Mesendoderm (in vitro differentiated cells): ENCODE data around the gene VPS37B.

Source experiments
- DNase-seq: peaks from one replicate; pipeline ENCODE4 v3.0.0; 2013
- H2AK5ac ChIP-seq: 2 replicates; pipeline ENCODE4 v1.6.1; 2013; ENCODE audit warnings: low read length, inconsistent platforms
- H2BK120ac ChIP-seq: 2 replicates; pipeline ENCODE4 v1.6.1; 2013; ENCODE audit warnings: low read depth, mild to moderate bottlenecking, low read length, moderate library complexity, mixed read lengths
- H2BK15ac ChIP-seq: replicated peaks from 2 replicates; pipeline ENCODE4 v1.6.1; 2013; ENCODE audit warnings: low read depth, mild to moderate bottlenecking, moderate library complexity
- H2BK5ac ChIP-seq: 2 replicates; pipeline ENCODE4 v1.6.1; 2013; ENCODE audit warnings: low read length, inconsistent platforms
- H3K18ac ChIP-seq: 2 replicates; pipeline ENCODE4 v1.6.1; 2013; ENCODE audit warnings: mild to moderate bottlenecking, low read length, mixed read lengths
- H3K23ac ChIP-seq: one replicate; pipeline ENCODE4 v1.6.1; 2013; ENCODE audit warnings: low read length
- H3K27ac ChIP-seq: 2 replicates; pipeline ENCODE4 v1.5.1; 2013; ENCODE audit warnings: low read depth, mild to moderate bottlenecking, inconsistent platforms, low read length, moderate library complexity
- H3K27me3 ChIP-seq: 2 replicates; pipeline ENCODE4 v1.6.1; 2013; ENCODE audit warnings: low read length, control low read depth, mild to moderate bottlenecking, inconsistent platforms; ENCODE audit not compliant: insufficient read depth, poor library complexity
- H3K36me3 ChIP-seq: 2 replicates; pipeline ENCODE4 v1.6.1; 2013; ENCODE audit warnings: low read length, inconsistent platforms; ENCODE audit not compliant: control insufficient read depth, insufficient read depth
- H3K4ac ChIP-seq: one replicate; pipeline ENCODE4 v1.6.1; 2013; ENCODE audit warnings: low read depth, mild to moderate bottlenecking, low read length, moderate library complexity
- H3K4me1 ChIP-seq: 2 replicates; pipeline ENCODE4 v1.6.1; 2013; ENCODE audit warnings: low read depth, low read length, inconsistent platforms; ENCODE audit not compliant: control insufficient read depth
- H3K4me2 ChIP-seq: 2 replicates; pipeline ENCODE4 v1.6.1; 2013; ENCODE audit warnings: low read length
- H3K4me3 ChIP-seq: 2 replicates; pipeline ENCODE4 v1.5.1; 2013; ENCODE audit warnings: mild to moderate bottlenecking, low read length
- H3K56ac ChIP-seq: one replicate; pipeline ENCODE4 v1.6.1; 2013; ENCODE audit warnings: low read length
- H3K79me1 ChIP-seq: 2 replicates; pipeline ENCODE4 v1.6.1; 2013; ENCODE audit warnings: low read length, inconsistent platforms
- H3K79me2 ChIP-seq: 2 replicates; pipeline ENCODE4 v1.6.1; 2013; ENCODE audit warnings: mild to moderate bottlenecking, low read length; ENCODE audit not compliant: control insufficient read depth, insufficient read depth
- H3K9ac ChIP-seq: 2 replicates; pipeline ENCODE4 v1.6.1; 2013; ENCODE audit warnings: low read length, inconsistent platforms
- H4K5ac ChIP-seq: one replicate; pipeline ENCODE4 v1.6.1; 2013; ENCODE audit warnings: low read length
- H4K8ac ChIP-seq: one replicate; pipeline ENCODE4 v1.6.1; 2013; ENCODE audit warnings: low read depth, mild to moderate bottlenecking, control low read depth, low read length, moderate library complexity
- WGBS: extraction: QIAGEN DNeasy Blood & Tissue Kit; methylation state at CpG from one replicate; pipeline ENCODE4 v1.1.7; 2013; ENCODE audit warnings: low lambda C conversion rate, missing lambda C conversion rate; ENCODE audit not compliant: insufficient coverage; ENCODE audit errors: extremely low coverage; 5-methylcytosine and 5-hydroxymethylcytosine counted together

The VPS37B gene

GRCh38 chr12:122871851-122872780, 23.8 kb downstream of the VPS37B start:
- no peaks in the 10 kb centered on the region for H3K36me3 ChIP-seq
- H3K4me2 ChIP-seq: no peak overlapping the region
- no peak overlapping the region for H2BK5ac ChIP-seq
- H2BK15ac ChIP-seq: no peak overlapping the region
- H3K4ac ChIP-seq: no peak overlapping the region
- H3K79me2 ChIP-seq: no peaks in the 10 kb centered on the region
- no peak overlapping the region for H4K5ac ChIP-seq
- no peak overlapping the region for H3K23ac ChIP-seq
- no peaks in the 10 kb centered on the region for H3K79me1 ChIP-seq
- no peak overlapping the region for H3K4me3 ChIP-seq
- peaks cover 25% of the 10 kb centered on the region for H3K27me3 ChIP-seq
- H4K8ac ChIP-seq: no peak overlapping the region
- H3K27ac ChIP-seq: no peak overlapping the region
- H3K56ac ChIP-seq: peak overlapping the region; percentile 42
- no CpG with 5 or more reads among the region's 23 CpGs for WGBS
- peak; percentile 98 for DNase-seq
- no peak overlapping the region for H2BK120ac ChIP-seq
- no peak overlapping the region for H3K18ac ChIP-seq
- peaks cover 6% of the 10 kb centered on the region for H3K4me1 ChIP-seq
- H2AK5ac ChIP-seq: no peak overlapping the region
- no peak overlapping the region for H3K9ac ChIP-seq

GRCh38 chr12:122870867-122871664, 24.9 kb downstream of the VPS37B start:
- H3K36me3 ChIP-seq: no peaks in the 10 kb centered on the region
- no peaks in the 10 kb centered on the region for H3K79me2 ChIP-seq
- H4K8ac ChIP-seq: no peak overlapping the region
- H3K27me3 ChIP-seq: peaks cover 25% of the 10 kb centered on the region
- no peak overlapping the region for H3K23ac ChIP-seq
- no peak overlapping the region for H3K4ac ChIP-seq
- no peak for DNase-seq
- no peak overlapping the region for H2AK5ac ChIP-seq
- peak overlapping the region; percentile 7 for H3K56ac ChIP-seq
- no peak overlapping the region for H2BK15ac ChIP-seq
- H3K18ac ChIP-seq: no peak overlapping the region
- no peak overlapping the region for H2BK120ac ChIP-seq
- no peak overlapping the region for H3K9ac ChIP-seq
- H3K4me1 ChIP-seq: peaks cover 6% of the 10 kb centered on the region
- no peak overlapping the region for H3K4me3 ChIP-seq
- H3K4me2 ChIP-seq: no peak overlapping the region
- H3K27ac ChIP-seq: no peak overlapping the region
- no CpG with 5 or more reads among the region's 15 CpGs for WGBS
- H4K5ac ChIP-seq: no peak overlapping the region
- H2BK5ac ChIP-seq: no peak overlapping the region
- no peaks in the 10 kb centered on the region for H3K79me1 ChIP-seq

- H3K4me2 ChIP-seq: no peak overlapping the region
- no peak overlapping the region for H2BK15ac ChIP-seq
- no peak overlapping the region for H3K23ac ChIP-seq
- no peak overlapping the region for H3K27ac ChIP-seq
- peaks cover 6% of the 10 kb centered on the region for H3K4me1 ChIP-seq
- H4K5ac ChIP-seq: no peak overlapping the region
- H3K79me2 ChIP-seq: no peaks in the 10 kb centered on the region
- H3K9ac ChIP-seq: no peak overlapping the region
- no peak overlapping the region for H3K4ac ChIP-seq
- no peak overlapping the region for H3K18ac ChIP-seq
- H3K56ac ChIP-seq: no peak overlapping the region
- H2BK5ac ChIP-seq: no peak overlapping the region
- peaks cover 25% of the 10 kb centered on the region for H3K27me3 ChIP-seq
- WGBS: no CpG with 5 or more reads among the region's 11 CpGs
- no peaks in the 10 kb centered on the region for H3K36me3 ChIP-seq
- no peaks in the 10 kb centered on the region for H3K79me1 ChIP-seq
- no peak for DNase-seq
- no peak overlapping the region for H4K8ac ChIP-seq
- no peak overlapping the region for H2BK120ac ChIP-seq
- no peak overlapping the region for H2AK5ac ChIP-seq
- H3K4me3 ChIP-seq: no peak overlapping the region
These were observed 25.6 kb downstream of the VPS37B start for GRCh38 chr12:122870163-122870842.

- no peak overlapping the region for H4K5ac ChIP-seq
- no peaks in the 10 kb centered on the region for H3K79me2 ChIP-seq
- no peak overlapping the region for H2AK5ac ChIP-seq
- no peak for DNase-seq
- no peak overlapping the region for H3K18ac ChIP-seq
- no peak overlapping the region for H2BK5ac ChIP-seq
- no peaks in the 10 kb centered on the region for H3K36me3 ChIP-seq
- H3K4me3 ChIP-seq: no peak overlapping the region
- no CpG with 5 or more reads among the region's 8 CpGs for WGBS
- H3K4me1 ChIP-seq: peaks cover 6% of the 10 kb centered on the region
- H3K23ac ChIP-seq: no peak overlapping the region
- no peak overlapping the region for H3K4me2 ChIP-seq
- H3K4ac ChIP-seq: no peak overlapping the region
- peaks cover 23% of the 10 kb centered on the region for H3K27me3 ChIP-seq
- H3K79me1 ChIP-seq: no peaks in the 10 kb centered on the region
- no peak overlapping the region for H3K9ac ChIP-seq
- H2BK120ac ChIP-seq: no peak overlapping the region
- no peak overlapping the region for H3K56ac ChIP-seq
- H3K27ac ChIP-seq: no peak overlapping the region
- H2BK15ac ChIP-seq: no peak overlapping the region
- H4K8ac ChIP-seq: no peak overlapping the region
These were observed 26.5 kb downstream of the VPS37B start for GRCh38 chr12:122869207-122869973.

- Histone ChIP-seq H3K79me2 (no peaks in the 10 kb centered on the region), H3K27ac (no peak overlapping the region), H3K79me1 (no peaks in the 10 kb centered on the region), H4K8ac (no peak overlapping the region), H3K36me3 (no peaks in the 10 kb centered on the region), H2BK120ac (no peak overlapping the region), H2BK15ac (no peak overlapping the region), H3K4me1 (peaks cover 6% of the 10 kb centered on the region), H2AK5ac (no peak overlapping the region), H3K56ac (no peak overlapping the region), H3K9ac (no peak overlapping the region), H3K4me3 (no peak overlapping the region), H2BK5ac (no peak overlapping the region), H3K18ac (no peak overlapping the region), H3K4ac (no peak overlapping the region), H3K23ac (no peak overlapping the region), H3K4me2 (no peak overlapping the region), H3K27me3 (peaks cover 16% of the 10 kb centered on the region), H4K5ac (no peak overlapping the region)
- no CpG with 5 or more reads among the region's 13 CpGs for WGBS
- no peak for DNase-seq
These were observed 27.3 kb downstream of the VPS37B start for GRCh38 chr12:122868471-122869177.
